Glomerular visceral epithelial cell (primary cell): Measurements from ENCODE around the gene SS18.

ENCODE experiments used
- DNase-seq: peaks from one replicate; pipeline ENCODE4 v3.0.0-alpha.2; 2016; ENCODE audit errors: extremely low spot score

Gene SS18

DNA sequence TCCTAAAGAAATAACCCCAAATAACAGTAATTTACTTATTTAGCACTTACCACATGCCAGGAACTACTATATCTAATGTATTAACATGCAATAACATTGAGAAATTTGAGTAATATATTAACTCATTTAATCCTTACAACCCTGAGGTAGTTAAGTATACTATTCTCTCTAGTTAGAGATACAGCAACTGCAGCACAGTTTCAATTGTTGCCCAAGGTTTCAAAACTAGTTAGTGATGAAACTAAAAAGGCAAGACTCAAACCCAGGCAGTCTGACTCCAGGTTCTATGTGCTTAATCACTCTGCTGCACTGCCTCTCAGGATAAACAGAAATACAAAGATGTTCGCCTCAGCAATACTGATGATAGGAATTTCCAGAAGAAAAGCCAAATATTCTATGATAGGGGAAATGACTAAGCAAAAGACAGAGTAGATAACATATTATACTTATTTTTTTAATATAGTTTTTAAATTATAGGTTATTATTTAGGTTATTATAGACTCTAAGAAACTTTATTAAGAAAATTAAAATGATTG is 88.0 kb downstream of the SS18 start:
- DNase-seq = no peak

DNA sequence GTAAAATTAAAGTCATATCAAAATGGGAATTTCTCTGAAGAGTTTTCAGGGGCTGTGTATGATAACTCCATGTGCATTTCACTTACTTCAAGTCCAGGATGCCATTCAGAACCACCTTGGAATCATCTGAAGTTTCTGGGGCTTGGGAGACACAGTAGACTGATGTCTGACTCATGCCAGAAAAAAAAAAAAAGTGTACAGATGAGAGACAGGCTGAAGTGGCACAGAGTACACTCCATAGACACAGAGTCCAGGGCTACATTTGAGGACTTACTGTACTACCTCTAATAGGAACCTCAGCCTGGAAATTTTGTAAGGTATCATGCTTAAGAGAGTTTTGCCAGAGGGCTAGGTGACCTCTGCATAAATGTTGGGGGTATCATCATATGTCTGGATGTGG is 92.0 kb downstream of the SS18 start:
- DNase-seq = no peak

DNA sequence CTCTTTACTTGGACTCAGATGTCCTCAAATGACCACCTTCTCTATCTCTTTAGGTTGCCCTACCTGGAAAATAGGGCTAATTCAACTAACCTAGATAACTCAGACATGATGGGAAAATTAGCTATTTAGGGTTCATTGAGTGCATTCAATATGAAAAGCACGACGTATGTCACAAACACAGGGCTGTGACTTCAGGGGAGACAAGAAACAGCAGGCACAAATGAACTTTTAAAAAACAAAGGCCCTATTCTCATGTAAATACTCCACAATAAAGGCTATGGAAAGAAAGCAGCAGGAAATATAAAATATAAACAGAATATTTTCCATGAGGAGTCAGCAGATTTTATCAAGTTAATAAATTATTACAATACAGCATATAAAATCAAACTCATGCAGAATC is 97.8 kb downstream of the SS18 start:
- DNase-seq = no peak

DNA sequence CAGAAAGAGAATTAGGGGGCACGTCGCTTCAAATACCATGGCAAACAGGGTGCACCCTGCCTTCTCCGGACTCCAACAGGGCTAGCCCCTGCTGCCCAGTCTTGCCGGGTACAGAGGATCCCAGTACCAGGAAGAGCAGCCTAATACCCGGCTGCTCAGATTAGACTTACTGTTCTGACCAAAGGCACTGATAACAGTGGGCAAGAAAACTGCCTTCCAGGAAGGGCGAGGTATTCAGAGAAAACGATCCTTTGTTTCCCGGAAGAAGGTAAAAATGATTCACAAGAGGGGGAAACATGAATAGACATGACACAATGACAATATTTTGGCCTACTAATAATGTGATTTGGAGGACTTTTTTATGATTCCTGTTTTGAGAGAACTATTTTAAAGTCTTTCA is 99.9 kb downstream of the SS18 start:
- no peak for DNase-seq

DNA sequence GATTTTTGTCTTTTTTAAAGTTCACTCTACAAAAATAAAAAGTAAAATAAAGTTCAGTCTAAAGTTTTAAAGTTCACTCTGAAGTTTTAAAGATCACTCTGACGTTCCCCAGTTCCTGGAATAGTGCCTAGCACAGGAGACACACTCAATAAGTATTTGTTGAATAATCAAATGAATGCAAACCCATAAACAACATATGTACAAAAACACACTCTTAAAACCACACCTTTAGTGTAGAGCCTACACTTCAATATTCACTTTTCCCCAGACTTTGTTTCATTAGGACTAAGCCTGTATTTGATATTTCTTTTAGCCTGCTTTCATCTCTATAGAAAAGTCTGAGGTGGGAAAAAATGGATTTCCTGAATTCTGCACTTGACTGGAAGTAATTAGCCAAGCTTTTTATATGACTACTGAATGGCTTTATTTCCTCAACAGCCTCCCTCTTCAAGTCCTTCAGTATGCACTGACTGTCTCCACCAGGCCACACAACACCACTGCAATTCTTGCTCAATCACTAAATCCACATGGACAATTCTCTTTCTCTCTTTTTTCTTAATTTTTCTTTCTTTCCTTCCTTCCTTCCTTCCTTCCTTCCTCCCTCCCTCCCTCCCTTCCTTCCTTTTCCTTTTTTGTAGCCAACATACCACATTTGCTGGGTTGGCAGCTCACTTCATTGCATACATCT is 104.6 kb downstream of the SS18 start:
- no peak for DNase-seq

DNA sequence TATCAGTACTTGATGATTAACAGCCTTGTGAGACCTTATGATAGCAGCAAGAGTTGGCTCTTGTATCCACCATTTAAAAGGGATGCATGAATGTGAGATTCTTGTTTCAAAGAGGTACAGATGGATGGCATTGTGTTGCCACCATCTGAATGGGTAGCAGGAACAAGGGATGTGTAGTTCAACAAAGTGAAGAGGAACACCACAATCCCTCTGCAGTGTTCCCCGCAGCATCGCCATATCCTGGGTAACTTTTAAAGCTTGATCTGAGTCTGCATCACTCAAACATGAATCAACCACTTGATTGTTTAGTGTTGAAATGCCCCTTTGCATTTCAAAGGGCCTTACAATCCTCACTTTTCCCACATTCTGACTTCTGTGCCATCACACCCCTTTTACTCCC is 106.7 kb downstream of the SS18 start:
- no peak for DNase-seq

DNA sequence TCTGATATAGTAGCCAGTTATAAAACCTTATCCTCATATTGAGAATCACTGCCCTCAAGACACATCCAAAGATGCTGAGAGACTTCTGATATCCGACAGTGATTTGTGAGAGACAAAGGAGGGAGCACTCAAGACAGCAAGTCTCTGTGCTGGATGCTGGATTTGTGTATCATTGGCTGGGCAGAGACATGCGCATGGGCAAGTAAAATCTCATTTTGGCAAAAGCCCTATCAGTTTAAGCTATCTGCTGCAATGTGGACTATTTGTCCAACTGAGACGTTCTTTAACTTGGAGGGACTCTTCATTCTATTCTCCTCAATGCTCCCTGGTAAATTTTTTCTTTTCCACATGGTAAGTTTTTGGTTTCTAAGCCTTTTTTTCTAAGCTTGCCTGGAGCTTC is 107.5 kb downstream of the SS18 start:
- no peak for DNase-seq

DNA sequence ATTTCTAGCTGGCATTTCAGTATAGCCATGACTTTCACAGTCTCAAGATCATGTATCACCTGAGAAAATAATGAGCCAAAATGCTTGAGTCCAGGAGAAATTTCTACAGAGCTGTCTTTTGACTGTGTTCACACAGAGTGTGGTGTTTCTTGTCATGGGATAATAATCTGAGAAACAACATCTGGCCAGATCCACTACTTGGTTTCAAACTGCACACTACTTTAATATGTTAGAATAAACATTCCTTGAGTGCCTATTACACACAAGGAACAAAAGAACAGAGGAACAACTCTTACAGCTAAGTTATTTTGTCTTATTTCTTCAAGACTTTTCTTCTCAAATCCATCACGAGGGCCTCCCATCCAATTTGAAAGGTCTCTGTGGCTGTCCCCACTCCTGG is 108.3 kb downstream of the SS18 start:
- DNase-seq = no peak

DNA sequence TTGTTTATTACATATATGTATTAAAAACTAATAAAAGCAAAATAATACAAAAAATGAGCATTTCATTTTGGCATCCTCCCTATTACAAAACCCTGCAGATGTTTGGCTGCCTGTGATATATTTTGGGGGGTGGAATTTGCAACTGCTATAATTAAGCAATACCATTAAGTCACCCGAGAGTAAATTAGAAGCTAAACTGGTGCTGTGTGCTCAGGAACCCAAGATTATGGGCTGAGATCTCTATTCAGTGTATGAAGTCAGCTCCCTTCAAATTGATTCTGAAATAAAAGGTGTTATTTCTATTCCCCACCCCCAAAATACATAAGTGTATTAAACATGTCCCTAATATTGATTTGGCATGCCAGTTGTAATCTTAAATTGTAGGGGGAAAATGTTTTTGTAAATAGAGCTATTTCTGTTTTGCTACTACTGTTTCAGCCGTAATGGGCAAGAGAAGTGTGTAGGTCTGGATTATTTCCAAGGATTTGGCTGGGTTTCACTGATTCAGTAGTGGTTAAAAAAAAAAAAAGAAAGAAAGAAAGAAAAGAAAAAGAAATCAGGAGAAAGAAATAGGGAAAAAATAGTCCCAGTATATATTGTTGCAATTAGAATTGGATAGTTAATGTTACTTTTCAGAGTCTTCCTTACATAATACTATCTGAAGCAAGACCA is 110.9 kb downstream of the SS18 start:
- DNase-seq = no peak

DNA sequence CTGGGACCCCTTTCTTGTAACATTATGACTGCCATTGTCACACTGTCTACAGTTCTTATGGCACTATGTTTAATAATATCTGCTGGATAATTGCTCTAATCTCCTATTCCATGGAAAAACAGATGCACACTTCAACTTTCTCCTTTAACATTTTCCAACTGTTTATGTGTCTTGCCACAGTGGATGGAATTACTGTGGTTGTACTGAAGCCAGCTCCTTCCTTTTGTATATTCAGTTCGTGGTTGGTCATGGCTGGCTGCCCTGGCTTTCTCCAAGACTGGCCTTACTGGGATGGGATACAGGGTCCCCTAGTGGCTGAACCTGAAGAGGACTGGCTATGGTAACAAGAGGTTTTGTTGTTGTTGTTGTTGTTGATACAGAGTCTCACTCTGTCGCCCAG is 113.9 kb downstream of the SS18 start:
- no peak for DNase-seq

DNA sequence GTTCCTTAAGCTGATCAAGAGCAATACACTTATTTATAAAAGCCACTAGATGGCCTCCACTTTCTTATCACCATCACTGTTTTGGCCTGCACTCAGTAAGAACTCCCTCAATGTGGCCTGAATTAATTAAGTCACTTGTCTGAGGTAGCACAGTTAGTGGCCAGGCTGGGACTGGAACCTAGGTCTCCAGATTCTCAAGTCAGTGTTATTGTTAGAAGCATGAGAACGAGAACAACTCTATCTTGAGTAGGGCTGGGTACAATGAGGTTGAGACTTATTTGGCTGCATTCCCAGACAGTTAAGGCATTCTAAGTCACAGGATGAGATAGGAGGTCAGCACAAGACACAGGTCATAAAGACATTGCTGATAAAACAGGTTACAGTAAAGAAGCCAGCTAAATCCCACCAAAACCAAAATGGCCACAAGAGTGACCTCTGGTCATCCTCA is 115.8 kb downstream of the SS18 start:
- DNase-seq = no peak
